HEK293 (cell line): ENCODE measurements around the gene RPS10.

Experiments
- FEZF1 ChIP-seq: fragments of 450-650 bp; formaldehyde crosslinking; IDR thresholded peaks from 2 replicates; pipeline ENCODE4 v1.5.1; 2016; ENCODE audit warnings: missing biosample characterization, missing genetic modification characterization
- GLI2 ChIP-seq: fragments of 450-650 bp; formaldehyde crosslinking; IDR thresholded peaks from 2 replicates; pipeline ENCODE4; 2017; ENCODE audit warnings: missing biosample characterization, missing genetic modification characterization, low read depth, borderline replicate concordance
- GLIS1 ChIP-seq: fragments of 450-650 bp; formaldehyde crosslinking; IDR thresholded peaks from 2 replicates; pipeline ENCODE4 v1.5.1; 2016; ENCODE audit warnings: missing biosample characterization, missing genetic modification characterization
- IKZF3 ChIP-seq: fragments of 450-650 bp; IDR thresholded peaks from 2 replicates; pipeline ENCODE4 v1.5.0; 2018; ENCODE audit warnings: missing biosample characterization, mild to moderate bottlenecking, missing genetic modification characterization, moderate library complexity
- KLF1 ChIP-seq: fragments of 450-650 bp; formaldehyde crosslinking; IDR thresholded peaks from 2 replicates; pipeline ENCODE4 v1.5.1; 2016; ENCODE audit warnings: missing biosample characterization, missing genetic modification characterization
- KLF10 ChIP-seq: fragments of 450-650 bp; IDR thresholded peaks from 2 replicates; pipeline ENCODE4 v1.5.1; 2018; ENCODE audit warnings: missing biosample characterization, mild to moderate bottlenecking, missing genetic modification characterization
- MYNN ChIP-seq: fragments of 450-650 bp; formaldehyde crosslinking; IDR thresholded peaks from 2 replicates; pipeline ENCODE4 v1.5.1; 2016; ENCODE audit warnings: missing biosample characterization, missing genetic modification characterization, borderline replicate concordance
- MZF1 ChIP-seq: fragments of 450-650 bp; formaldehyde crosslinking; IDR thresholded peaks from 2 replicates; pipeline ENCODE4 v1.5.1; 2017; ENCODE audit warnings: missing biosample characterization, missing genetic modification characterization, borderline replicate concordance
- OSR2 ChIP-seq: fragments of 450-650 bp; formaldehyde crosslinking; IDR thresholded peaks from 2 replicates; pipeline ENCODE4 v1.5.1; 2016; ENCODE audit warnings: missing biosample characterization, missing genetic modification characterization
- RBAK ChIP-seq: fragments of 450-650 bp; formaldehyde crosslinking; IDR thresholded peaks from 2 replicates; pipeline ENCODE4 v1.5.1; 2016; ENCODE audit warnings: missing biosample characterization, missing genetic modification characterization
- SCRT2 ChIP-seq: fragments of 450-650 bp; formaldehyde crosslinking; IDR thresholded peaks from 2 replicates; pipeline ENCODE4 v1.5.1; 2016; ENCODE audit warnings: missing biosample characterization, missing genetic modification characterization
- SP7 ChIP-seq: fragments of 450-650 bp; formaldehyde crosslinking; IDR thresholded peaks from 2 replicates; pipeline ENCODE4 v1.5.1; 2016; ENCODE audit warnings: missing biosample characterization, missing genetic modification characterization
- ZBTB20 ChIP-seq: fragments of 450-650 bp; formaldehyde crosslinking; IDR thresholded peaks from 2 replicates; pipeline ENCODE4 v1.5.1; 2016; ENCODE audit warnings: missing biosample characterization, missing genetic modification characterization
- ZBTB21 ChIP-seq: fragments of 450-650 bp; formaldehyde crosslinking; IDR thresholded peaks from 2 replicates; pipeline ENCODE4 v1.5.1; 2017; ENCODE audit warnings: missing biosample characterization, missing genetic modification characterization
- ZBTB7A ChIP-seq: fragments of 450-650 bp; formaldehyde crosslinking; IDR thresholded peaks from 2 replicates; pipeline ENCODE4 v1.5.1; 2016; ENCODE audit warnings: low read depth, missing biosample characterization, missing genetic modification characterization
- ZBTB8A ChIP-seq: fragments of 450-650 bp; formaldehyde crosslinking; IDR thresholded peaks from 2 replicates; pipeline ENCODE4 v1.5.1; 2016; ENCODE audit warnings: missing biosample characterization, missing genetic modification characterization
- ZNF138 ChIP-seq: fragments of 450-650 bp; formaldehyde crosslinking; IDR thresholded peaks from 2 replicates; pipeline ENCODE4 v1.5.1; 2016; ENCODE audit warnings: missing biosample characterization, missing genetic modification characterization, borderline replicate concordance
- ZNF146 ChIP-seq: fragments of 450-650 bp; formaldehyde crosslinking; IDR thresholded peaks from 2 replicates; pipeline ENCODE4 v1.5.1; 2016; ENCODE audit warnings: missing biosample characterization, missing genetic modification characterization
- ZNF211 ChIP-seq: fragments of 450-650 bp; formaldehyde crosslinking; IDR thresholded peaks from 2 replicates; pipeline ENCODE4 v1.5.1; 2016; ENCODE audit warnings: low read depth, missing biosample characterization, missing genetic modification characterization
- ZNF24 ChIP-seq: fragments of 450-650 bp; formaldehyde crosslinking; IDR thresholded peaks from 2 replicates; pipeline ENCODE4 v1.5.1; 2016; ENCODE audit warnings: missing biosample characterization, missing genetic modification characterization
- ZNF391 ChIP-seq: fragments of 450-650 bp; formaldehyde crosslinking; IDR thresholded peaks from 2 replicates; pipeline ENCODE4 v1.5.1; 2016; ENCODE audit warnings: low read depth, missing biosample characterization, missing genetic modification characterization, borderline replicate concordance
- ZNF473 ChIP-seq: fragments of 450-650 bp; formaldehyde crosslinking; IDR thresholded peaks from 2 replicates; pipeline ENCODE4 v1.5.1; 2017; ENCODE audit warnings: missing biosample characterization, missing genetic modification characterization
- ZNF610 ChIP-seq: fragments of 450-650 bp; formaldehyde crosslinking; IDR thresholded peaks from 2 replicates; pipeline ENCODE4 v1.5.1; 2016; ENCODE audit warnings: missing biosample characterization, missing genetic modification characterization, borderline replicate concordance
- ZNF629 ChIP-seq: fragments of 450-650 bp; formaldehyde crosslinking; IDR thresholded peaks from 2 replicates; pipeline ENCODE4 v1.5.1; 2017; ENCODE audit warnings: missing biosample characterization, missing genetic modification characterization
- ZNF654 ChIP-seq: fragments of 450-650 bp; formaldehyde crosslinking; IDR thresholded peaks from 2 replicates; pipeline ENCODE4 v1.5.1; 2016; ENCODE audit warnings: low read depth, missing biosample characterization, missing genetic modification characterization
- ZNF768 ChIP-seq: fragments of 450-650 bp; formaldehyde crosslinking; IDR thresholded peaks from 2 replicates; pipeline ENCODE4 v1.5.1; 2018; ENCODE audit warnings: missing biosample characterization, mild to moderate bottlenecking, missing genetic modification characterization
- ZNF777 ChIP-seq: fragments of 450-650 bp; formaldehyde crosslinking; IDR thresholded peaks from 2 replicates; pipeline ENCODE4 v1.5.1; 2017; ENCODE audit warnings: missing biosample characterization, missing genetic modification characterization, borderline replicate concordance
- ZNF837 ChIP-seq: fragments of 450-650 bp; formaldehyde crosslinking; IDR thresholded peaks from 2 replicates; pipeline ENCODE4 v1.5.1; 2016; ENCODE audit warnings: missing biosample characterization, missing genetic modification characterization
- ZNF843 ChIP-seq: fragments of 450-650 bp; formaldehyde crosslinking; IDR thresholded peaks from 2 replicates; pipeline ENCODE4 v1.5.1; 2016; ENCODE audit warnings: missing biosample characterization, missing genetic modification characterization
- TF ChIP-seq, protein P1 (sequence below): fragments of 450-650 bp; formaldehyde crosslinking; IDR thresholded peaks from 2 replicates; pipeline ENCODE4 v1.5.1; 2017; ENCODE audit warnings: missing biosample characterization, missing genetic modification characterization
- TF ChIP-seq, protein P2 (sequence below): fragments of 450-650 bp; formaldehyde crosslinking; IDR thresholded peaks from 2 replicates; pipeline ENCODE4 v1.5.1; 2016; ENCODE audit warnings: missing biosample characterization, missing genetic modification characterization
- TF ChIP-seq, protein P3 (sequence below): fragments of 450-650 bp; formaldehyde crosslinking; IDR thresholded peaks from 2 replicates; pipeline ENCODE4 v1.5.1; 2017; ENCODE audit warnings: missing biosample characterization, missing genetic modification characterization
- TF ChIP-seq, protein P4 (sequence below): fragments of 450-650 bp; formaldehyde crosslinking; IDR thresholded peaks from 2 replicates; pipeline ENCODE4 v1.5.1; 2016; ENCODE audit warnings: missing biosample characterization, missing genetic modification characterization
- TF ChIP-seq, protein P5 (sequence below): fragments of 450-650 bp; formaldehyde crosslinking; IDR thresholded peaks from 2 replicates; pipeline ENCODE4 v1.5.1; 2017; ENCODE audit warnings: missing biosample characterization, missing genetic modification characterization

The RPS10 gene

DNA sequence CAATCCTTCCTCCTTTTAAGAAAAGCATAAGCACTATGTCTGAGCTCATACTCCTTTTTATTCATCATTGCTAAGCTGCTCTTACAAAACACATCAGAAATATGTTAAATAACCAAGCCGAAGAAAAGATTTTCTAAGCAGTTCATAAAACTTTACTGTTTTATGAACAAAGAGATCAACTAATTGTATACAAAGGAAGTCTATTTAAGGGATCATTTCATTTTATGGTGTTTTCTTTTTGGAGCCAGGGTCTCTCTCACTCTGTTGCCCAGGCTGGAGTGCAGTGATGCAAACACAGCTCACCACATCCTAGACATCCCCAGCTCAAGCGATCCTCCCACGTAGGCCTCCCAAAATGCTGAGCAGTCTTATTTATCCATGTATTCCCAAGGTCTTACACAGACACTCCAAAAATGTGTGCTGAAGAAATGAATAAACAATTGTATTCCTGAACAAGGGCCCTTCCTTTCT lies 42.7 kb downstream of the RPS10 start (continued):
- TF ChIP-seq ZNF777 (tag by site-specific recombination) (no peak), MZF1 (tag by site-specific recombination) (peak; percentile 55; the same call in 1 of the 2 replicates), ZNF146 (tag by site-specific recombination) (no peak), ZNF768 (tag by site-specific recombination) (no peak), ZNF473 (no peak), GLI2 (tag by site-specific recombination) (peak; percentile 49; the same call in 1 of the 2 replicates), GLIS1 (no peak), ZNF629 (tag by site-specific recombination) (no peak; the same call in 1 of the 2 replicates), ZNF24 (tag by site-specific recombination) (no peak), KLF1 (no peak), ZBTB8A (tag by site-specific recombination) (peak; percentile 20; the same call in 1 of the 2 replicates), FEZF1 (tag by site-specific recombination) (peak; percentile 87), ZNF211 (tag by site-specific recombination) (no peak), ZBTB7A (no peak), ZNF391 (tag by site-specific recombination) (no peak), ZNF843 (tag by site-specific recombination) (peak; percentile 75), ZNF610 (tag by site-specific recombination) (no peak), ZBTB21 (tag by site-specific recombination) (no peak), ZBTB20 (tag by site-specific recombination) (peak; percentile 54; the same call in 1 of the 2 replicates), ZNF138 (tag by site-specific recombination) (no peak), KLF10 (0 out of 2 replicates have a peak, but pooled peaks have one; percentile 26), IKZF3 (tag by site-specific recombination) (peak; percentile 66), SCRT2 (tag by site-specific recombination) (no peak; the same call in 1 of the 2 replicates), SP7 (tag by site-specific recombination) (no peak), OSR2 (peak; percentile 66; the same call in 1 of the 2 replicates), ZNF837 (tag by site-specific recombination) (no peak), MYNN (no peak), RBAK (tag by site-specific recombination) (no peak), ZNF654 (tag by site-specific recombination) (0 out of 2 replicates have a peak, but pooled peaks have one; percentile 5)
- TF ChIP-seq, protein P1, sequence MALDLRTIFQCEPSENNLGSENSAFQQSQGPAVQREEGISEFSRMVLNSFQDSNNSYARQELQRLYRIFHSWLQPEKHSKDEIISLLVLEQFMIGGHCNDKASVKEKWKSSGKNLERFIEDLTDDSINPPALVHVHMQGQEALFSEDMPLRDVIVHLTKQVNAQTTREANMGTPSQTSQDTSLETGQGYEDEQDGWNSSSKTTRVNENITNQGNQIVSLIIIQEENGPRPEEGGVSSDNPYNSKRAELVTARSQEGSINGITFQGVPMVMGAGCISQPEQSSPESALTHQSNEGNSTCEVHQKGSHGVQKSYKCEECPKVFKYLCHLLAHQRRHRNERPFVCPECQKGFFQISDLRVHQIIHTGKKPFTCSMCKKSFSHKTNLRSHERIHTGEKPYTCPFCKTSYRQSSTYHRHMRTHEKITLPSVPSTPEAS (tag by site-specific recombination): no peak
- TF ChIP-seq, protein P2, sequence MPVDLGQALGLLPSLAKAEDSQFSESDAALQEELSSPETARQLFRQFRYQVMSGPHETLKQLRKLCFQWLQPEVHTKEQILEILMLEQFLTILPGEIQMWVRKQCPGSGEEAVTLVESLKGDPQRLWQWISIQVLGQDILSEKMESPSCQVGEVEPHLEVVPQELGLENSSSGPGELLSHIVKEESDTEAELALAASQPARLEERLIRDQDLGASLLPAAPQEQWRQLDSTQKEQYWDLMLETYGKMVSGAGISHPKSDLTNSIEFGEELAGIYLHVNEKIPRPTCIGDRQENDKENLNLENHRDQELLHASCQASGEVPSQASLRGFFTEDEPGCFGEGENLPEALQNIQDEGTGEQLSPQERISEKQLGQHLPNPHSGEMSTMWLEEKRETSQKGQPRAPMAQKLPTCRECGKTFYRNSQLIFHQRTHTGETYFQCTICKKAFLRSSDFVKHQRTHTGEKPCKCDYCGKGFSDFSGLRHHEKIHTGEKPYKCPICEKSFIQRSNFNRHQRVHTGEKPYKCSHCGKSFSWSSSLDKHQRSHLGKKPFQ (tag by site-specific recombination): 0 out of 2 replicates have a peak, but pooled peaks have one; percentile 10
- TF ChIP-seq, protein P3, sequence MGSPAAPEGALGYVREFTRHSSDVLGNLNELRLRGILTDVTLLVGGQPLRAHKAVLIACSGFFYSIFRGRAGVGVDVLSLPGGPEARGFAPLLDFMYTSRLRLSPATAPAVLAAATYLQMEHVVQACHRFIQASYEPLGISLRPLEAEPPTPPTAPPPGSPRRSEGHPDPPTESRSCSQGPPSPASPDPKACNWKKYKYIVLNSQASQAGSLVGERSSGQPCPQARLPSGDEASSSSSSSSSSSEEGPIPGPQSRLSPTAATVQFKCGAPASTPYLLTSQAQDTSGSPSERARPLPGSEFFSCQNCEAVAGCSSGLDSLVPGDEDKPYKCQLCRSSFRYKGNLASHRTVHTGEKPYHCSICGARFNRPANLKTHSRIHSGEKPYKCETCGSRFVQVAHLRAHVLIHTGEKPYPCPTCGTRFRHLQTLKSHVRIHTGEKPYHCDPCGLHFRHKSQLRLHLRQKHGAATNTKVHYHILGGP (tag by site-specific recombination): no peak
- TF ChIP-seq, protein P4, sequence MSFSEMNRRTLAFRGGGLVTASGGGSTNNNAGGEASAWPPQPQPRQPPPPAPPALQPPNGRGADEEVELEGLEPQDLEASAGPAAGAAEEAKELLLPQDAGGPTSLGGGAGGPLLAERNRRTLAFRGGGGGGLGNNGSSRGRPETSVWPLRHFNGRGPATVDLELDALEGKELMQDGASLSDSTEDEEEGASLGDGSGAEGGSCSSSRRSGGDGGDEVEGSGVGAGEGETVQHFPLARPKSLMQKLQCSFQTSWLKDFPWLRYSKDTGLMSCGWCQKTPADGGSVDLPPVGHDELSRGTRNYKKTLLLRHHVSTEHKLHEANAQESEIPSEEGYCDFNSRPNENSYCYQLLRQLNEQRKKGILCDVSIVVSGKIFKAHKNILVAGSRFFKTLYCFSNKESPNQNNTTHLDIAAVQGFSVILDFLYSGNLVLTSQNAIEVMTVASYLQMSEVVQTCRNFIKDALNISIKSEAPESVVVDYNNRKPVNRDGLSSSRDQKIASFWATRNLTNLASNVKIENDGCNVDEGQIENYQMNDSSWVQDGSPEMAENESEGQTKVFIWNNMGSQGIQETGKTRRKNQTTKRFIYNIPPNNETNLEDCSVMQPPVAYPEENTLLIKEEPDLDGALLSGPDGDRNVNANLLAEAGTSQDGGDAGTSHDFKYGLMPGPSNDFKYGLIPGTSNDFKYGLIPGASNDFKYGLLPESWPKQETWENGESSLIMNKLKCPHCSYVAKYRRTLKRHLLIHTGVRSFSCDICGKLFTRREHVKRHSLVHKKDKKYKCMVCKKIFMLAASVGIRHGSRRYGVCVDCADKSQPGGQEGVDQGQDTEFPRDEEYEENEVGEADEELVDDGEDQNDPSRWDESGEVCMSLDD: no peak
- TF ChIP-seq, protein P5, sequence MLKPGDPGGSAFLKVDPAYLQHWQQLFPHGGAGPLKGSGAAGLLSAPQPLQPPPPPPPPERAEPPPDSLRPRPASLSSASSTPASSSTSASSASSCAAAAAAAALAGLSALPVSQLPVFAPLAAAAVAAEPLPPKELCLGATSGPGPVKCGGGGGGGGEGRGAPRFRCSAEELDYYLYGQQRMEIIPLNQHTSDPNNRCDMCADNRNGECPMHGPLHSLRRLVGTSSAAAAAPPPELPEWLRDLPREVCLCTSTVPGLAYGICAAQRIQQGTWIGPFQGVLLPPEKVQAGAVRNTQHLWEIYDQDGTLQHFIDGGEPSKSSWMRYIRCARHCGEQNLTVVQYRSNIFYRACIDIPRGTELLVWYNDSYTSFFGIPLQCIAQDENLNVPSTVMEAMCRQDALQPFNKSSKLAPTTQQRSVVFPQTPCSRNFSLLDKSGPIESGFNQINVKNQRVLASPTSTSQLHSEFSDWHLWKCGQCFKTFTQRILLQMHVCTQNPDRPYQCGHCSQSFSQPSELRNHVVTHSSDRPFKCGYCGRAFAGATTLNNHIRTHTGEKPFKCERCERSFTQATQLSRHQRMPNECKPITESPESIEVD: peak; percentile 96
